ENCODE data around the gene MYCN. TPM values are rescaled to one million over a fixed set of nuclear protein-coding genes. Genes with fewer than 3 reads are reported as not detected.
"Not testable (repeated sequence)": the region's sequence is repeated elsewhere in the genome, so short reads cannot be mapped to it uniquely, and the experiment has no call there.

MYCN gene
- total and polyA plus RNA-seq, 4 donors: 7.9 to 25.8 (median 16.2) TPM

- no peak overlapping the region for H3K4me3 ChIP-seq (ENCODE audit: low read depth, low read length)
- 68% methylated on average over 4 of the region's 5 CpGs for WGBS (ENCODE audit: insufficient coverage)
- no peak for DNase-seq (ENCODE audit: low read depth in 4 of 6, low spot score in 6 of 6)
- H3K27ac ChIP-seq (ENCODE audit: low read depth, low read length): no peak overlapping the region
- H3K9me3 ChIP-seq (ENCODE audit: control insufficient read depth, insufficient read depth, low read length): no peaks in the 10 kb centered on the region
- H3K27me3 ChIP-seq (ENCODE audit: control insufficient read depth, insufficient read depth, low read length): no peaks in the 10 kb centered on the region
- peaks cover 18% of the 10 kb centered on the region for H3K36me3 ChIP-seq (ENCODE audit: control insufficient read depth, insufficient read depth, low read length)
- peaks cover 7% of the 10 kb centered on the region for H3K4me1 ChIP-seq (ENCODE audit: control insufficient read depth, insufficient read depth, low read length)
Measured at GRCh38 chr2:15950088-15950952, 10.0 kb downstream of the MYCN start.

- H3K4me1 ChIP-seq (ENCODE audit: control insufficient read depth, insufficient read depth, low read length); H3K27me3 ChIP-seq (ENCODE audit: control insufficient read depth, insufficient read depth, low read length); H3K4me3 ChIP-seq (ENCODE audit: low read depth, low read length); DNase-seq (ENCODE audit: low read depth in 4 of 6, low spot score in 6 of 6); H3K36me3 ChIP-seq (ENCODE audit: control insufficient read depth, insufficient read depth, low read length); H3K9me3 ChIP-seq (ENCODE audit: control insufficient read depth, insufficient read depth, low read length); H3K27ac ChIP-seq (ENCODE audit: low read depth, low read length): not testable (repeated sequence)
- 99% methylated on average over 8 of the region's 11 CpGs for WGBS (ENCODE audit: insufficient coverage)
Measured at GRCh38 chr2:15951936-15952335, 11.6 kb downstream of the MYCN start.

GRCh38 chr2:15952451-15953146, 12.2 kb downstream of the MYCN start:
- no peak overlapping the region for H3K27ac ChIP-seq (ENCODE audit: low read depth, low read length)
- 20% methylated on average over 1 of the region's 10 CpGs for WGBS (ENCODE audit: insufficient coverage)
- no peak for DNase-seq (ENCODE audit: low read depth in 4 of 6, low spot score in 6 of 6)
- peaks cover 6% of the 10 kb centered on the region for H3K36me3 ChIP-seq (ENCODE audit: control insufficient read depth, insufficient read depth, low read length)
- no peaks in the 10 kb centered on the region for H3K27me3 ChIP-seq (ENCODE audit: control insufficient read depth, insufficient read depth, low read length)
- no peaks in the 10 kb centered on the region for H3K9me3 ChIP-seq (ENCODE audit: control insufficient read depth, insufficient read depth, low read length)
- H3K4me1 ChIP-seq (ENCODE audit: control insufficient read depth, insufficient read depth, low read length): no peaks in the 10 kb centered on the region
- H3K4me3 ChIP-seq (ENCODE audit: low read depth, low read length): no peak overlapping the region

- H3K9me3 ChIP-seq (ENCODE audit: control insufficient read depth, insufficient read depth, low read length): no peaks in the 10 kb centered on the region
- WGBS (ENCODE audit: insufficient coverage): no CpG with 5 or more reads among the region's 6 CpGs
- H3K4me3 ChIP-seq (ENCODE audit: low read depth, low read length): no peak overlapping the region
- no peak overlapping the region for H3K27ac ChIP-seq (ENCODE audit: low read depth, low read length)
- H3K27me3 ChIP-seq (ENCODE audit: control insufficient read depth, insufficient read depth, low read length): no peaks in the 10 kb centered on the region
- no peaks in the 10 kb centered on the region for H3K36me3 ChIP-seq (ENCODE audit: control insufficient read depth, insufficient read depth, low read length)
- no peaks in the 10 kb centered on the region for H3K4me1 ChIP-seq (ENCODE audit: control insufficient read depth, insufficient read depth, low read length)
- DNase-seq (ENCODE audit: low read depth in 4 of 6, low spot score in 6 of 6): no peak
Measured at GRCh38 chr2:15953147-15953630, 12.8 kb downstream of the MYCN start.

GRCh38 chr2:15953891-15954680, 13.7 kb downstream of the MYCN start:
- Histone ChIP-seq H3K9me3 (ENCODE audit: control insufficient read depth, insufficient read depth, low read length) (no peaks in the 10 kb centered on the region), H3K4me1 (ENCODE audit: control insufficient read depth, insufficient read depth, low read length) (no peaks in the 10 kb centered on the region), H3K27me3 (ENCODE audit: control insufficient read depth, insufficient read depth, low read length) (no peaks in the 10 kb centered on the region), H3K4me3 (ENCODE audit: low read depth, low read length) (no peak overlapping the region), H3K27ac (ENCODE audit: low read depth, low read length) (no peak overlapping the region), H3K36me3 (ENCODE audit: control insufficient read depth, insufficient read depth, low read length) (no peaks in the 10 kb centered on the region)
- 88% methylated on average over 2 of the region's 6 CpGs for WGBS (ENCODE audit: insufficient coverage)
- DNase-seq (ENCODE audit: low read depth in 4 of 6, low spot score in 6 of 6): no peak

GRCh38 chr2:15954761-15955160, 14.4 kb downstream of the MYCN start:
- WGBS (ENCODE audit: insufficient coverage): 100% methylated on average over 1 of the region's 8 CpGs
- Histone ChIP-seq H3K36me3 (ENCODE audit: control insufficient read depth, insufficient read depth, low read length) (no peaks in the 10 kb centered on the region), H3K9me3 (ENCODE audit: control insufficient read depth, insufficient read depth, low read length) (no peaks in the 10 kb centered on the region), H3K4me1 (ENCODE audit: control insufficient read depth, insufficient read depth, low read length) (no peaks in the 10 kb centered on the region), H3K4me3 (ENCODE audit: low read depth, low read length) (no peak overlapping the region), H3K27ac (ENCODE audit: low read depth, low read length) (no peak overlapping the region), H3K27me3 (ENCODE audit: control insufficient read depth, insufficient read depth, low read length) (no peaks in the 10 kb centered on the region)
- no peak for DNase-seq (ENCODE audit: low read depth in 4 of 6, low spot score in 6 of 6)

GRCh38 chr2:15955232-15955988, 15.1 kb downstream of the MYCN start:
- DNase-seq (ENCODE audit: low read depth in 4 of 6, low spot score in 6 of 6): no peak
- H3K36me3 ChIP-seq (ENCODE audit: control insufficient read depth, insufficient read depth, low read length): no peaks in the 10 kb centered on the region
- no peaks in the 10 kb centered on the region for H3K27me3 ChIP-seq (ENCODE audit: control insufficient read depth, insufficient read depth, low read length)
- 83% methylated on average over 3 of the region's 7 CpGs for WGBS (ENCODE audit: insufficient coverage)
- H3K9me3 ChIP-seq (ENCODE audit: control insufficient read depth, insufficient read depth, low read length): no peaks in the 10 kb centered on the region
- H3K4me3 ChIP-seq (ENCODE audit: low read depth, low read length): no peak overlapping the region
- no peaks in the 10 kb centered on the region for H3K4me1 ChIP-seq (ENCODE audit: control insufficient read depth, insufficient read depth, low read length)
- no peak overlapping the region for H3K27ac ChIP-seq (ENCODE audit: low read depth, low read length)

- Histone ChIP-seq H3K36me3 (ENCODE audit: control insufficient read depth, insufficient read depth, low read length) (no peaks in the 10 kb centered on the region), H3K9me3 (ENCODE audit: control insufficient read depth, insufficient read depth, low read length) (no peaks in the 10 kb centered on the region), H3K4me3 (ENCODE audit: low read depth, low read length) (no peak overlapping the region), H3K4me1 (ENCODE audit: control insufficient read depth, insufficient read depth, low read length) (no peaks in the 10 kb centered on the region), H3K27ac (ENCODE audit: low read depth, low read length) (no peak overlapping the region), H3K27me3 (ENCODE audit: control insufficient read depth, insufficient read depth, low read length) (no peaks in the 10 kb centered on the region)
- WGBS (ENCODE audit: insufficient coverage): 88% methylated on average over 8 of the region's 9 CpGs
- no peak for DNase-seq (ENCODE audit: low read depth in 4 of 6, low spot score in 6 of 6)
Measured at GRCh38 chr2:15956230-15956629, 15.9 kb downstream of the MYCN start.

Measured in spinal cord (tissue), 10 donors.